ENCODE measurements around the gene FRMD1. TPM values are rescaled to one million over a fixed set of nuclear protein-coding genes. Genes with fewer than 3 reads are reported as not detected.

Gene FRMD1
- total RNA-seq, 1 donor from 2014 or later: not detected

- intact Hi-C loops (cut with micrococcal nuclease): no loop called here
These were observed 34.4 kb downstream of the FRMD1 start for GRCh38 chr6:168044521-168045130.

GRCh38 chr6:168043848-168044415 lies 35.1 kb downstream of the FRMD1 start:
- intact Hi-C loops (cut with micrococcal nuclease): no loop called here

GRCh38 chr6:168043193-168043847 lies 35.7 kb downstream of the FRMD1 start:
- intact Hi-C loops (cut with micrococcal nuclease): no loop called here

- intact Hi-C loops (cut with micrococcal nuclease): no loop called here
These were observed 36.4 kb downstream of the FRMD1 start for GRCh38 chr6:168042426-168043192.

GRCh38 chr6:168041928-168042327 lies 37.1 kb downstream of the FRMD1 start:
- intact Hi-C loops (cut with micrococcal nuclease): no loop called here

GRCh38 chr6:168040856-168041496 lies 38.0 kb downstream of the FRMD1 start:
- intact Hi-C loops (cut with micrococcal nuclease): no loop called here

- intact Hi-C loops (cut with micrococcal nuclease): no loop called here
These were observed 39.2 kb downstream of the FRMD1 start for GRCh38 chr6:168039849-168040248.

GRCh38 chr6:168039301-168039700 lies 39.7 kb downstream of the FRMD1 start:
- intact Hi-C loops (cut with micrococcal nuclease): no loop called here

GRCh38 chr6:168038576-168039140 lies 40.4 kb downstream of the FRMD1 start:
- intact Hi-C loops (cut with micrococcal nuclease): no loop called here

- intact Hi-C loops (cut with micrococcal nuclease): no loop called here
These were observed 41.2 kb downstream of the FRMD1 start for GRCh38 chr6:168037856-168038255.

- intact Hi-C loops (cut with micrococcal nuclease): no loop called here
These were observed 41.8 kb downstream of the FRMD1 start for GRCh38 chr6:168037242-168037641.

GRCh38 chr6:168035661-168036545 lies 43.1 kb downstream of the FRMD1 start:
- intact Hi-C loops (cut with micrococcal nuclease): no loop called here

GRCh38 chr6:168035098-168035660 lies 43.8 kb downstream of the FRMD1 start:
- intact Hi-C loops (cut with micrococcal nuclease): no loop called here

- intact Hi-C loops (cut with micrococcal nuclease): no loop called here
These were observed 44.5 kb downstream of the FRMD1 start for GRCh38 chr6:168034537-168034936.

GRCh38 chr6:168033791-168034190 lies 45.2 kb downstream of the FRMD1 start:
- intact Hi-C loops (cut with micrococcal nuclease): no loop called here

- intact Hi-C loops (cut with micrococcal nuclease): no loop called here
These were observed 46.8 kb downstream of the FRMD1 start for GRCh38 chr6:168032005-168032760.

GRCh38 chr6:168031411-168031971 lies 47.5 kb downstream of the FRMD1 start:
- intact Hi-C loops (cut with micrococcal nuclease): no loop called here

- intact Hi-C loops (cut with micrococcal nuclease): no loop called here
These were observed 48.1 kb downstream of the FRMD1 start for GRCh38 chr6:168030908-168031307.

- intact Hi-C loops (cut with micrococcal nuclease): no loop called here
These were observed 48.7 kb downstream of the FRMD1 start for GRCh38 chr6:168030218-168030746.

All from T-helper 2 cell treated with Interferon-gamma antibody and Interleukin-4, amounts not matched to agents 100 ng/mL and 5 ng/mL, for 36 hours (primary cell).